Measurements from ENCODE around the gene NPFFR2.
"Not testable (repeated sequence)": the region's sequence is repeated elsewhere in the genome, so short reads cannot be mapped to it uniquely, and the experiment has no call there.

Gene NPFFR2

GRCh38 chr4:72084587-72085011, 52.8 kb downstream of the NPFFR2 start:
- no peak overlapping the region for H3K27ac Mint-ChIP-seq
- no peaks in the 10 kb centered on the region for H3K36me3 Mint-ChIP-seq (ENCODE audit: low read depth)
- H3K4me1 Mint-ChIP-seq (ENCODE audit: low read depth): no peaks in the 10 kb centered on the region
- no peaks in the 10 kb centered on the region for H3K27me3 Mint-ChIP-seq
- H3K9me3 Mint-ChIP-seq: no peaks in the 10 kb centered on the region
- H3K4me3 Mint-ChIP-seq: no peak overlapping the region

GRCh38 chr4:72090606-72091005, 58.8 kb downstream of the NPFFR2 start:
- H3K9me3 Mint-ChIP-seq; H3K27me3 Mint-ChIP-seq; H3K4me1 Mint-ChIP-seq (ENCODE audit: low read depth); H3K4me3 Mint-ChIP-seq; H3K36me3 Mint-ChIP-seq (ENCODE audit: low read depth); H3K27ac Mint-ChIP-seq: not testable (repeated sequence)

- H3K36me3 Mint-ChIP-seq (ENCODE audit: low read depth): no peaks in the 10 kb centered on the region
- no peaks in the 10 kb centered on the region for H3K27me3 Mint-ChIP-seq
- H3K4me1 Mint-ChIP-seq (ENCODE audit: low read depth): no peaks in the 10 kb centered on the region
- H3K27ac Mint-ChIP-seq: no peak overlapping the region
- peaks cover 6% of the 10 kb centered on the region for H3K9me3 Mint-ChIP-seq
- no peak overlapping the region for H3K4me3 Mint-ChIP-seq
Observed at GRCh38 chr4:72094059-72094797, 62.4 kb downstream of the NPFFR2 start.

- H3K4me3 Mint-ChIP-seq: no peak overlapping the region
Observed at GRCh38 chr4:72107456-72107855, 75.7 kb downstream of the NPFFR2 start.

GRCh38 chr4:72109364-72109763, 77.6 kb downstream of the NPFFR2 start:
- Mint-ChIP-seq H3K36me3 (ENCODE audit: low read depth) (no peaks in the 10 kb centered on the region), H3K4me3 (no peak overlapping the region), H3K27me3 (peaks cover 4% of the 10 kb centered on the region), H3K4me1 (ENCODE audit: low read depth) (peaks cover 10% of the 10 kb centered on the region), H3K27ac (no peak overlapping the region), H3K9me3 (peaks cover 11% of the 10 kb centered on the region)

More at GRCh38 chr4:72107456-72107855, 75.7 kb downstream of the NPFFR2 start:
- H3K9me3 Mint-ChIP-seq: peaks cover 10% of the 10 kb centered on the region
- H3K36me3 Mint-ChIP-seq (ENCODE audit: low read depth): no peaks in the 10 kb centered on the region
- peaks cover 4% of the 10 kb centered on the region for H3K27me3 Mint-ChIP-seq
- H3K27ac Mint-ChIP-seq: no peak overlapping the region
- H3K4me1 Mint-ChIP-seq (ENCODE audit: low read depth): peaks cover 4% of the 10 kb centered on the region

- H3K4me3 Mint-ChIP-seq: no peak overlapping the region
- H3K9me3 Mint-ChIP-seq: peaks cover 11% of the 10 kb centered on the region
- no peaks in the 10 kb centered on the region for H3K36me3 Mint-ChIP-seq (ENCODE audit: low read depth)
- peaks cover 10% of the 10 kb centered on the region for H3K4me1 Mint-ChIP-seq (ENCODE audit: low read depth)
- peaks cover 4% of the 10 kb centered on the region for H3K27me3 Mint-ChIP-seq
- no peak overlapping the region for H3K27ac Mint-ChIP-seq
Observed at GRCh38 chr4:72109959-72110497, 78.2 kb downstream of the NPFFR2 start.

GRCh38 chr4:72110886-72111285, 79.1 kb downstream of the NPFFR2 start:
- peaks cover 10% of the 10 kb centered on the region for H3K4me1 Mint-ChIP-seq (ENCODE audit: low read depth)
- peaks cover 11% of the 10 kb centered on the region for H3K9me3 Mint-ChIP-seq
- H3K27ac Mint-ChIP-seq: no peak overlapping the region
- no peaks in the 10 kb centered on the region for H3K36me3 Mint-ChIP-seq (ENCODE audit: low read depth)
- H3K27me3 Mint-ChIP-seq: peaks cover 4% of the 10 kb centered on the region
- no peak overlapping the region for H3K4me3 Mint-ChIP-seq

- Mint-ChIP-seq H3K27ac (no peak overlapping the region), H3K4me1 (ENCODE audit: low read depth) (peaks cover 10% of the 10 kb centered on the region), H3K4me3 (no peak overlapping the region), H3K36me3 (ENCODE audit: low read depth) (no peaks in the 10 kb centered on the region), H3K9me3 (peaks cover 11% of the 10 kb centered on the region), H3K27me3 (peaks cover 4% of the 10 kb centered on the region)
Observed at GRCh38 chr4:72111863-72112262, 80.1 kb downstream of the NPFFR2 start.

- Mint-ChIP-seq H3K27me3 (peaks cover 4% of the 10 kb centered on the region), H3K4me3 (no peak overlapping the region), H3K36me3 (ENCODE audit: low read depth) (no peaks in the 10 kb centered on the region), H3K9me3 (peaks cover 11% of the 10 kb centered on the region), H3K27ac (no peak overlapping the region), H3K4me1 (ENCODE audit: low read depth) (peaks cover 10% of the 10 kb centered on the region)
Observed at GRCh38 chr4:72112514-72113156, 80.8 kb downstream of the NPFFR2 start.

GRCh38 chr4:72118017-72118416, 86.2 kb downstream of the NPFFR2 start:
- Mint-ChIP-seq H3K27ac (no peak overlapping the region), H3K27me3 (no peaks in the 10 kb centered on the region), H3K4me1 (ENCODE audit: low read depth) (peaks cover 1% of the 10 kb centered on the region), H3K9me3 (no peaks in the 10 kb centered on the region), H3K4me3 (no peak overlapping the region), H3K36me3 (ENCODE audit: low read depth) (no peaks in the 10 kb centered on the region)

- H3K27me3 Mint-ChIP-seq: no peaks in the 10 kb centered on the region
- H3K27ac Mint-ChIP-seq: no peak overlapping the region
- H3K4me3 Mint-ChIP-seq: no peak overlapping the region
- no peaks in the 10 kb centered on the region for H3K4me1 Mint-ChIP-seq (ENCODE audit: low read depth)
- H3K36me3 Mint-ChIP-seq (ENCODE audit: low read depth): no peaks in the 10 kb centered on the region
- H3K9me3 Mint-ChIP-seq: no peaks in the 10 kb centered on the region
Observed at GRCh38 chr4:72119946-72120345, 88.1 kb downstream of the NPFFR2 start.

GRCh38 chr4:72128741-72129140, 96.9 kb downstream of the NPFFR2 start:
- Mint-ChIP-seq H3K27me3 (no peaks in the 10 kb centered on the region), H3K9me3 (peaks cover 4% of the 10 kb centered on the region), H3K4me1 (ENCODE audit: low read depth) (no peaks in the 10 kb centered on the region), H3K36me3 (ENCODE audit: low read depth) (no peaks in the 10 kb centered on the region), H3K4me3 (no peak overlapping the region), H3K27ac (no peak overlapping the region)

- Mint-ChIP-seq H3K27ac (no peak overlapping the region), H3K4me1 (ENCODE audit: low read depth) (no peaks in the 10 kb centered on the region), H3K4me3 (no peak overlapping the region), H3K9me3 (peaks cover 9% of the 10 kb centered on the region), H3K36me3 (ENCODE audit: low read depth) (no peaks in the 10 kb centered on the region), H3K27me3 (no peaks in the 10 kb centered on the region)
Observed at GRCh38 chr4:72136429-72136828, 104.6 kb downstream of the NPFFR2 start.

- H3K4me3 Mint-ChIP-seq; H3K9me3 Mint-ChIP-seq; H3K4me1 Mint-ChIP-seq (ENCODE audit: low read depth); H3K36me3 Mint-ChIP-seq (ENCODE audit: low read depth); H3K27ac Mint-ChIP-seq; H3K27me3 Mint-ChIP-seq: not testable (repeated sequence)
Observed at GRCh38 chr4:72139997-72140396, 108.2 kb downstream of the NPFFR2 start.

GRCh38 chr4:72144241-72144640, 112.4 kb downstream of the NPFFR2 start:
- Mint-ChIP-seq H3K36me3 (ENCODE audit: low read depth) (no peaks in the 10 kb centered on the region), H3K4me1 (ENCODE audit: low read depth) (no peaks in the 10 kb centered on the region), H3K27ac (no peak overlapping the region), H3K4me3 (no peak overlapping the region), H3K27me3 (no peaks in the 10 kb centered on the region), H3K9me3 (peaks cover 7% of the 10 kb centered on the region)

Data from stimulated activated naive CD8-positive, alpha-beta T cell treated with anti-CD3 and anti-CD28 coated beads, Interleukin-15, Interleukin-2, amounts not matched to agents 100 ng/mL and 50 ng/mL, for 24 hours (primary cell).